Measurements from ENCODE around the gene MVP.
"Not testable (repeated sequence)": the region's sequence is repeated elsewhere in the genome, so short reads cannot be mapped to it uniquely, and the experiment has no call there.

Gene MVP

DNA sequence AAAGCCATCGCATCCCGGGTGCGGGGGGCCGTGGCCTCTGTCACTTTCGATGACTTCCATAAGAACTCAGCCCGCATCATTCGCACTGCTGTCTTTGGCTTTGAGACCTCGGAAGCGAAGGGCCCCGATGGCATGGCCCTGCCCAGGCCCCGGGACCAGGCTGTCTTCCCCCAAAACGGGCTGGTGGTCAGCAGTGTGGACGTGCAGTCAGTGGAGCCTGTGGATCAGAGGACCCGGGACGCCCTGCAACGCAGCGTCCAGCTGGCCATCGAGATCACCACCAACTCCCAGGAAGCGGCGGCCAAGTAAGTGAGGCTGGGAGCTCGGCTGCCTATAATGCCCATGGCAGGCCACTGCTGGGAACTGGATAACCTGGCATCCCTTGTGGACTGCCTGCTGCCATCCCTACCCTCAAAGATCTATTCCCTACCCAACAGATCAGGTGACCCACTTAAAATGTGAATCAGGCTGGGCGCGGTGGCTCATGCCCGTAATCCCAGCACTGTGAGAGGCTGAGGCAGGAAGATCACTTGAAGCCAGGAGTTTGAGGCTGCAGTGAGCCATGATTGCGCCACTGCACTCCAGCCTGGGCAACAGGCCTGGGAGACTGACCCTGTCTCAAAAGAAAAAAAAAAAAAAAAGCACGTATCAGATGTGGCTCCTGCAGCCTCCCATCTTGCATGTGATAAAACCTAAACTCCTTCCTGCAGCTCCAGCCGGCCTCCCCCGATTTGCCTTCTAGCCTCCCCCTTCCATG is 24.5 kb downstream of the MVP start:
- no peak for DNase-seq

DNA sequence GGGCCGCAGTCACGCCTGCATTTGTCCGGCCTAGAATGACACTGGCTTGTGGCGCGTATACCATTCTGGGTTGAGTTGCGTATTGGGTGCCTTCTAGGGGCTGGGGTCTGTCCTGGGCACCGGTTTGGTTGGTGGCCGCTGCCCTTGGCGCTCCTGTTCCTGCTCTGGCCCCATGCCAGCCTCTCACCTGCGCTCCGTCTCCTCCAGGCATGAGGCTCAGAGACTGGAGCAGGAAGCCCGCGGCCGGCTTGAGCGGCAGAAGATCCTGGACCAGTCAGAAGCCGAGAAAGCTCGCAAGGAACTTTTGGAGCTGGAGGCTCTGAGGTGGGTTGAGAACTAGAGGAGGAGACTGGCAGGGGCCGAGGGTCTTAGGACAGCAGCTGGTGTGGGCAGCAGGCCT is 25.4 kb downstream of the MVP start:
- no peak for DNase-seq

DNA sequence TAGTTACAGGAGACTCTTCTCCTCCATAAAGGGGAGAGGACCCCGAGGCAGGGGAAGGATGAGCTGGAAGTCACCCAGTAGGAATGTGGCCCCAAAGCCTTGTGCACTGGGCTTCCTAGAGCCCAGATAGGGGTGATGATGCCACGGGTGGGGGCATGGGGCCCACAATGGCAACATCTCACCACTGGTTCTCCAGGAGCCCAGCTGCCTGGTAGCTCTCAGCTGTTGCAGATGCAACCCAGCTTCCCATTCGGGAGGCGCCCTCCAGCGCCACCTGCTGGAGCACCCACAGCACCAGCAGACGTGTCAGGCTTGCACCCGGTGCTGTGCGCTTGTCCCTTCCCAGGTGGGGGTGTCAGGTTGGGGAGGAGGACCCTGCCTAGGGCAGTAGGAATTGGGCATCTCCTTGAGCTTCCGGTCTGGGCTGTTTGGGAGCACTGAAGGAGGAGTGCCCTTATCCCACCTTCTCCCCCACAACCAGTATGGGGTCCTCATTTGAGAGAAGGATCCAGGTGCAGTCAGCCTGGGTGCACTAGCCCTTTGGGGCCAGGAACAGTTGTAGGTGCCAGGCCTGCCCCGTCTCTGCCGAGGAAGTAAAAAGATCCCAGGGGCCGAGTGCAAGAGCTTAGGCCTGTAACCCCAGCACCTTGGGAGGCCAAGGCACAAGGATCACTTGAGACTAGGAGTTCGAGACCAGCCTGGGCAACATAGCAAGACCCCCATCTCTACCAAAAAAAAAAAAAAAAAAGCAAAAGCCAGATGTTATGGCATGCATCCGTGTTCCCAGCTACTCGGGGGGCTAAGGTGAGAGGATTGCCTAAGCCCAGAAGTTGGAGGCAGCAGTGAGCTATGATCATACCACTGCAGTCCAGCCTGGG is 28.4 kb downstream of the MVP start:
- peak; percentile 82 for DNase-seq

DNA sequence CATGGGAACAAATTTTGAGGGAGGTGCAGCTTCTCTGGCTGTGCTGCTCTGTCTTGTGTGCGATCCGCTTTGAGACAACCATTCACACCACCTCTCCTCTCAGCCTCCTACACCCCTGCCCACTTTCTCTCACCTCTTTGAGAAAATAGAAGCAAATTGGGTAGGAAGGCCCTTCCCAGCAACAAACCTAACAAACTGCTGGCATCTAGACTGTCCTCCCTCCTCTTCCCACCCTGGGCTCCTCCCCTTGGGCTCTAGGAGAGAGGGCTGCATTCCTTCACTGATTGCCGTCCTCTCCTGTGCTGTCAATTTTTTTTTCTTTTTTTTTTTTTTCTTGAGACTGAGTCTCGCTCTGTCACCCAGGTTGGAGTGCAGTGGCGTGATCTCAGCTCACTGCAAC is 29.2 kb downstream of the MVP start:
- no peak for DNase-seq

DNA sequence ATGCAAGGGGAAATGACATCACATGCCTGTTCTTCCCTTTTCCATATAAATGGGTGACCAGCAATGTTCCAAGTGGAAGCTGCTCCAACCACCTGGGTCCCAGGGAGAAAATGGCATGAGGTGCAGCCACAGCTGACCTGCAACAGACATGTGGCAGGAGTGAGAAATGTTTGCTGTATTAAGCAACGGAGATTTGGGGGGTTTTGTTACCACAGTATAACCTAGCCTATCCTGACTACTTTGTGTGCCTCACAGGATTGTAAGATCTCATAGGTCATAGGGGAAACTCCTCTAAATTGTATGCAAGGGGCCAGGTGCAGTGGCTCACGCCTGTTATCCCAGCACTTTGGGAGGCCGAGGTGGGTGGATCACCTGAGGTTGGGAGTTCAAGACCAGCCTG is 30.7 kb downstream of the MVP start:
- DNase-seq, result no peak

DNA sequence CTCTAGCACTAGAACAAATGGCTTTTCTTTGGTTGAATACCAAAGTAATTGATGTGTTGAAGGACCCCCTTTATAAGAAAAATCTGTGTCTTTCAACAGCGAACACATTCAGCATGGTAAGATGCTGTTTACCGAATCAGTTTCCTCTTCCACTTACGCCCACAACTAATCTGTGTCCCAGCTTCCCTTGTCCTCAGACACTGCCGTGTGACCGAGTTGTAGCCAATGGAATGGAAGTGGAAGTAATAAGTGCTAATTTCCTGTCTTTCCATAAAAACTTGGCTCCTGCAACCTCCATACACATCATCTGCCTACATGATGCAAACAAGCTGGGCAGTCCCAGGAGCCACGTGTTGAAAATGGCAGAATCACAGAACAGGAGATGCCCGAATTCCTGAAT is 32.4 kb downstream of the MVP start:
- no peak for DNase-seq

DNA sequence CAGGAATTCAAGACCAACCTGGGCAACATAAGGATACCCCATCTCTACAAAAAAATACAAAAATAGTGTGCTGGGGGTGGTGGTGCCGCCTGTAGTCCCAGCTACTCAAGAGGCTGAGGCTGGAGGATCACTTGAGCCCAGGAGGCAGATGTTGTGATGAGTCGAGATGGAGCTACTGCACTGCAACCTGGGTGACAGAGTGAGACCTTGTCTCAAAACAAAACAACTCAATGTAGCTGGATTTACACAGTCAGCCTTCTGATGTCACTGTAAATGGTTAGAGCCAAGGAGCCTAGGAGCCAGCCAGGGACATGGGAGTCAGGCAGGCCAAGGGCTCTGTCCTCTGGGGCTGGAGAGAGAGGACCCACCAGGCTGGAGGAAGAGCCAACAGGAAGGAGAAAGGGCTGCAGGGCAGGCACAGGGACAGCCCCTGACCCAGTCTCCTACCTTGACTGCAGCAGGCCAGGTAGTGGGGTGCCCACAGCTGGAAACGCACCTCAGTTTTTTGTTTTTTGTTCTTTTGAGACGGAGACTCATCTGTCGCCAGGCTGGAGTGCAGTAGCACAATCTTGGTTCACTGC is 34.3 kb downstream of the MVP start:
- DNase-seq, result no peak

DNA sequence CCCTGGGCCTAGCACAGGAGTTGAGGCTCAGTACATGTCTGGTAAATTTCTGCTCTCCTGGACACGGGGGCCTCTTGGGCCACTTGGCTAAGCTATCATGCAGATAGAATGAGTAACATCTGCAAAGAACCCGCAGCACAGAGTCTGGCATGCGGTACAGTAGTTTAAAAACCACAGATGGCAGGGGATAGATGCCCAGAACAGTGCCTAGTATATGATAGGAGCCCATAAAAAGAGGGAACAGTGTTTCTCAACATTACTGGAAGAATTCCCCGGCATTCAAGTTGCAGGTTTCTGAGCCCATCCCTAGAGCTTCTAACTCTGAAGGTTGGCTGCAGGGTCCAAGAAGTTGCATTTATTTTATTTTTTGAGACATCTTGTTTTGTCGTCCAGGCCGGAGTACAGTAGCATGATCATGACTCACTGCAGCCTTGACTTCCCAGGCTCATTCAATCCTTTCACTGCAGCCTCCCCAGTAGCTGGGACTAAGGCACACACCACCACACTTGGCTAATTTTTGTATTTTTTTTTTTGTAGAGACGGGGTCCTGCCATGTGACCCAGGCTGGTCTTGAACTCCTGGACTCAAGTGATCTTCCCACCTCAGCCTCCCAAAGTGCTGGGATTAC is 37.0 kb downstream of the MVP start:
- no peak for DNase-seq

DNA sequence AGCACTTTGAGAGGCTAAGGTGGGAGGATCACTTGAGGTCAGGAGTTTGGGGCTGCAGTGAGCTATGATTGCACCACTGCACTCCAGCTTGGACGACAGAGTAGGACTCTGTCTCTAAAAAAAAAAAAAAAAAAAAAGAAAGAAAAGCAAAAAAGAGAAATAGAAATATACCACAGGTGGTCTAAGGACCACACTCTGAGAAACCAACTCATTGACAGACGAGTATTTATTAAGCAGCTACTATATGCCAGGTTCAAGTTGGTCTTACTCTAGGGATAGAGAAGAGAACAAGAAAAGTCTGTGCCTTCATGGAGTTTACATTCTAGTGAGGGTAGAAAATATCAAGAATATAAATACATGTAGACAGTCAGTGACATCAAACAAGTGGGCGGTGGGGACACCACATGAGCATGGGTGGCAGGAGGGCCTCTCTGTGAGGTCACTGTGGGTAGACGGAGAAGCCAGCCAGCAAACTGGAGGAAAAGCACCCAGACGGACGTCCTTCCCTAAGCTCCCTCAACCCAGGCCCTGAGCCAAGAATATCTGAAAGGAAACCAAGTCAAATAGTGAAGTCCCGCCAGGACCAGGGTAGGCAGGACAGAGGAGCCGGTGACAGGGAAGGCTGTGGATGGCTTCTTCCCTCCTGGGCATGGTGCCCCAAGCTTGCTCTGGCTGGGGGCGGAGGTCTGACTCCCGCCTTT is 38.0 kb downstream of the MVP start:
- DNase-seq, result no peak

DNA sequence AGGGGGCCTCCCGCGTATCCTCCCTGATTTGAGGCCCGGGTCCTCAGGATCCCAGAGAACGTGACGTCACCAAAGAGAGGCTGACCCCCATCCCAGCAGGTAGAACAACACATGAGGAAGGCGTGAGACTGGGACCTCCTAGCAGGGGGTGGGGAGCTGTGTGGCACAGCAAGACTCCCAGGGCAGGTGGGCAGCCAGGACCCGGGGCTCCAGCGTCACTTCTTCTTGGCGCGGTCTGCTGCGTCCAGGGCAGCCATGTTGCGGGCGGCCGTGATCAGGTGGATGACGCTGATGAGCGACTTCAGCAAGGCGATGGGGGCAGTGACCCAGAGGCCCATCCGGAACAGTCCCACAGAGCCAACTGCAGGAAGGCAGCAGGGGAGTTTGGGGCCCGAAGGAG is 38.7 kb downstream of the MVP start:
- DNase-seq, result no peak

DNA sequence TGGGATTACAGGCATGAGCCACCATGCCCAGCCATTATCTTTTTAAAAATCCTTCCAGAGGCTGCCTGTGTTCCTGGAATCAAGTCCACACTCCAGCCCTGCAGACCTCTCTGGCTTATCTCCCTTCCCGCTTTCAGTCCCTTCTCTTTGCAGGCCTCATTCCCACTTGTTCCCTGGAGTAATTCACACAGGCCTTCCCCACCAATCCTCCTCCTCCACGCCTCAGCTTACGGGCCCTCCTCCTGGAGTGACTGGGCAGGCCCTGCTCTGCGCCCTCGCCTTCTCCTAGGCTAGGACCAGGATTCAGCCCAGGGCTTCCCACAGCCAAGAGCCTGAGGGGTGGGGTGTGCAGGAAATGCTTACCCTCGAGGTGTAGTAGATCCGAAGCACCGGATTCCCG is 40.0 kb downstream of the MVP start:
- no peak for DNase-seq

DNA sequence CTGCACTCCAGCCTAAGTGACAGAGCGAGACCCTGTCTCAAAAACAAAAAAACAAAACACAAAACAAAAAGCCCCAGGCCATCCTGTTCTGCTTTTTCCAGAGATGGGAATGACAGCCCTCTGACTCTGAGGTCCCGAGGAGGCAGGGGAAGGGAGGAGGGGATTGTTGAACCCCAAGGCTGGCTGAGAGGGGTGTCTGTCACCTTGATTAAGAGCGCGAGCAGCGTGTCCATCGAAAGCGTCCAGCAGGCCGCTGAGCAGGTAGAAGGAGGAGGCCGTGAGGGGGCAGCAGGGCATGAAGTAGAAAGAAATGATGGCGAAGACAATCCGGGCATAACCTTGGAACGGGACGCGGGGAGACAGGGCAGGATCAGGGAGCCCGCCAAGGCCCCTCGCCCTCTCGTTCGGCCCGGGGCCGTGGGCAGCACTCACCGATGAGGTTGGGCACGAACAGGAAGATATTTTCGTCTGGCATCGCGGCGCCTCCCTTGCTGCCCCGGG is 42.2 kb downstream of the MVP start:
- no peak for DNase-seq

DNA sequence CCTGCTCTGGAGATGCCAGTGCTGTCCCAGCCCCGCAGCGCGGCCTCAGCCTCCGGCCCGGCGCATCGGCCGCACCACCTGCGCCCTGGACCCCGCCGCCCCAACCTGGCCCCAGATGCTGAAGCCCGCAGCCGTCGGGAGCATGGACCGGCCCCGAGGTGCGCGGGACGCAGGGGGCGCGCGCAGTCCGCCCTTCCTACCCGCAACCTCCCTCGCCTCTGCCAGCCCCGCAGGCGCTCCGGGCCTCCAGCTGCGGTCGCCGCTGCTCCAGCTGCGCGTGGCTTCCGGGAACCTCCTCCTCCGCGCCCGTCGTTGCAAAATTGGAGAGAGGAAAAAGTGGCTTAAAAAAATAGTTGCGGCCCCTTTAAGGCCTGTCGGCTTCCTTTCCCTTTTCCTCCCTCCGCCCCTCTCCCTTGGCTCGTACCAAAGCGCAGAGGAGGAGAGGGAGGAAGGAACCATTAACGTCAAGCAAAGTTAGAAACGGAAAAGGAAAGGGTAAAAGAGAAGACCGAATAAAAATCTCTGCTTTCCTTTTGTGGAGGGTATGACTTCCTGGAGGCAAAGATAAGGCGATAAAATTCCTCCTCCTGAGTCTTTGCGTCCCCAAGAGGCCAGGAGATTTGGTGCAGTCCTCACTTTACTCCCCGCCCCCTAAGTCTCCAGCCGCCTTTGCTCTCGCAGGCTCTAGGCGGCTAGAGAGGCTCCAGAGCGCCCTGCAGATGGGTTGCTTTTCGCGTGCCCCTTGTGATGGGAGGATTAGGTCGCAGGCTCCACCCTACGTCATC is 42.8 kb downstream of the MVP start, which contains the start of gene CDIPT:
Gene CDIPT, minus strand, starts transcription at position 343 of the 785 bp plus-strand sequence. CDS start 369 bp downstream, outside the sequence.
- peak; percentile 95 for DNase-seq

DNA sequence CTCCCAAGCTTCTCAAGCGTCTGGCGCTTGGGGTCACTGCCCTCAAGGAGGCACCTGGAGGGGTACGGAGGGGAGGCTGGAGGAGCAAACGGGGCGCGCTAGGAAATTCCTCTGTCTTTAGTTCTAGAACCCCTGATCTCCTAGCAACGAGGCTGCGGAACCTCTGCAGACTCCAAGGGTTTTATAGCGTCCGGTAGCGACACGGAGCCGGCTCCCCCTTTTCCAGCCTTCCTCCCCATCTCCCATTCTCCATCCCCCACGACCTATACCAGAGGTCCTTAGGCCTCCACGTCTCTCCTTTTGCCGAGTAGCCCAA is 43.4 kb downstream of the MVP start:
- DNase-seq, result no peak

DNA sequence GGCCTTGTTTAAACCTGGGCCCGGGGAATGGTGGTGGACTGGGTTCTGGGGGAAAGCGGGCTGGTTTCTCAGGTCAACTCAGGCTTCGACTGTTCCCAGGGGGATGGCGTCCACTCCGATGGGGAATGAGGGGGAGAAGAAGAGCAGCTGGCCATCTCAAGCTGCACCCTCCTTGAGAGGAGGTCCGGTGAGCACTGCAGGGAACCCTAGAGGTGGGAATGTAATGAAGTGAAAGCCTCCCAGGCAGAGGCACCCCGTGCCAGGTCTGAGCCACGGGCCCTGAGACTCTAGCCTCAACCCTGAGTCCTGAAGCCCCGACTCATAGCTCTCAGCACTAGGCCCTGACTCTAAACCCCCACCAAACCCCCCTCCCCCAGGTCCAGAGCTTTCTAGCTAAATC is 43.9 kb downstream of the MVP start:
- DNase-seq, result no peak

DNA sequence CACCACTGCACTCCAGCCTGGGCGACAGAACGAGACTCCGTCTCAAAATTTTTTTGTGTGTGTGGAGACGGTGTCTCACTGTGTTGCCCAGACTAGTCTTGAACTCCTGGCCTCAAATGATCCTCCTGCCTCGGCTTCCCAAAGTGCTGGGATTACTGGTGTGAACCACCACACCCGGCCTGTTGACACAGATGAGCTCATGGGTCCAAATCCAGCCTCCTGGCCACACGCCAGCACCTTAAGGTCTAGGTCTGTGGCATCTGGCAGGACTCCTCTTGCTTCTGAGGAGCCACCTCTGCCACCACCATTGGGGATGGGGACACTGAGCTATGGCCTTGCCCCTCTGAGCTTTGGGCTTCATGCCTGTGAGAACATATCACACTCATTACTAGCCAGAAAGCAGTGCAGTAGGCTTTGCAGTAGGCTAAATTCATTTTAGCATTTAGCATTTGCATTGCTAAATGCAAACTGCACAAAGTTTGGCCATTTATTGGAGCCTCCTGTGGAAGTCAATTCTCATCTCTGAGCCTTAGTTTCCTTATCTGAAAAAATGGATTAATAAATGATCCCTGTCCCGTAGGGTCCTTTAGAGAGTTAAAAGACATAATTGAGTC is 48.2 kb downstream of the MVP start:
- DNase-seq, result no peak

DNA sequence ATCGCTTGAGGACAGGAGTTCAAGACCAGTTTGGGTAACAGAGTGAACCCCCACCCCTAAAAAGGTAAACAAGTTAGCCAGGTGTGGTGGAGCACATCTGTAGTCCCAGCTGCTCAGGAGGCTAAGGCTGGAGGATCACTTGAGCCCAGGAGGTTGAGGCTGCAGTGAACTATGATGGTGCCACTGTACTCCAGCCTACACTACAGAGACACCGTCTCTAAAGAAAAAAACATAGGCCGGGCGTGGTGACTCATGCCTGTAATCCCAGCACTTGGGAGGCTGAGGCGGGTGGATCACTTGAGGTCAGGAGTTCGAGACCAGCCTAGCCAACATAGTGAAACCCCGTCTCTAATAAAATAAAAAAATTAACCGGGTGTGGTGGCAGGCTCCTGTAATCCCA is 48.8 kb downstream of the MVP start:
- not testable (repeated sequence) for DNase-seq

DNA sequence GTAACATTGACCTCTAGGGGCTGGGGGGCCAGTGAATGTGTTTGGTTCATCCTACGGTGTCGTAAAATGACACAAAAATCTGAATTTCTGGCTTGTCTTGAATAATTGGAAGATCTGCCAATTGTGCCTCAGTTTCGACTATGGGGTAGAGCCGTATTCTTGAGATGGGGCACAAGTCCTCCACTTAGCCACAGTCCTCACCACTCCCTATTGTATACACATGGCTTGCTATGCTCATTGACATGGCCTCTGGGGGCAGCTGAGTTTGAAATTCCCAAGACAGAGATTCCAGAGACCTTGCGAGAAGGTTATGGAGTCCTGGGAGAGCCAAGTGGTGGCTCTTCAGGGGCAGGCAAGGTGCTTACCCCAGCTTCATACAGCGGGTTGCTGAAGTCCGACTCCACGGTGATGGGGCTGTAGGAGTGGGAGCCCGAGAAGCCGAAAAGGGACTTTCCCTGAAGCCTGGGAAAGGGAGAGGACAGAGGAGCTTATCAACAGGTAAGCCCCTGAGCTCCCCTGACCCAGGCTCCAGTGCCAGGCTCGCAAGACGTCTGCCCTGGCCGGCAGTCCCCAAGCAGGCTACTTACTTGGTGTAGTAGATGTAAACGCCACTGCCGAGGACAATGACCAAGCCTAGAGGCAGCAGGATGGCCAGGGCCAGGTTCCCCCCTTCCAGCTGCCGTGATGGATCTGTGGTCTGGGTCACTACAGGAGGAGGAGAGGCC is 51.7 kb downstream of the MVP start:
- DNase-seq, result no peak

DNA sequence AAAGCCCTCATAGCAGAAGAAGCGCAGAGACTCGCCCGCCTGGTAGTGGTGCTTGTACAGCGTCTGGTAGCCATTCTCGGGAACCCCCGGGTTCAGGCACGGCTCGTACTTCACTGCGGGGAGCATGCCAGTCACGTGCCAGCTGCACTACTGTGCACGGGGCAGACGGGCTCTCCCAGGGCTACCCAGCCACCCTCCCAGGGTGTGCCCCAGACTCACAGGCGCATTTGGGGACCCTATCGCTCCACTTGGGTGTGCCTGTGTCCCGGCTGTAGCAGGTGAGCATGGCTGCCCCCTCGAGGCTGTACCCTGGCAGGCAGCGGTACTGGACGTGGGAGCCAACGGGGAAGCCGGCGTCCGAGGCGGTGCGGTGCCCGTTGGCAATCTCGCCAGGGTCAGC is 53.1 kb downstream of the MVP start:
- no peak for DNase-seq

DNA sequence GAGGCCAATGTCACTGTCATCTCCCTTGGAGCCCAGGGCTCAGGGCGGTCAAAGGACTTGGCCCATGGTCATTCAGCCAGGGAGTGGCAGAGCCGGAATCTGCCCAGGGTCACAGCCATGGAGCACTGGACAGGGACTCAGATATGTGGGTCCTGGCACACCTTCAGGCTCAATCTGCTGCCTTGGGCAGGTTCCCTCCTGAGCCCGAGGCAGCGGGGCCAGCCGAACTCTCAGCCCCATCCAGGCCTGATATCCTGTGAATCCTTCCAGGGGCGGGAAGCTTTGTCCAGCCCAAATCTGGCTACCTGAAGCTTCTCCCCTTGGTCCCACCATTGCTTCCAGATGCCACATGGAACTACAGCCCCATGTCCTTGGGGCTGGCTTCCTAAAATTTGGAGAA is 54.9 kb downstream of the MVP start:
- DNase-seq, result no peak

DNA sequence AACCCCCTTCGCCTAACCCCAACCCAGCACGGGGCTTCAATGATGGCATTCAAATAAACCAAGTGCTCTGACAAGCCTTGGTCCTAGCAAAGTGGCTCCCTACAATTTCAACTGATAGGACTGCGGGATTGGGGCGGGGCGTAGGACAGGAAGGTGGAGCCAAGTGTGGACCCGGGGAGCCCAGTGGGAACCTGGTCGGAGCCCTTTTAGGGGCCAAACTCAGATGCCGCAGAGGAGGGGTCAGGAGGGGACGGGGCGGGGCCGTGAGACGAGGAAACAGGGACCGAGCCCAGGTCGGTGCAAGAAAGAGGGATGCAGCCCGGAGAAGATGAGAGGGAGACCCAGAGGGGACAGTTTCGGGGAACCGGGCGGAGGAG is 55.9 kb downstream of the MVP start:
- no peak for DNase-seq

All from stimulated activated CD4-positive, alpha-beta T cell treated with anti-CD3 and anti-CD28 coated beads, Interleukin-1b, Interleukin-23, amount 100 ng/mL, for 48 hours (primary cell).